GM18502 (cell line): Measurements from ENCODE around the gene MEG3.

Experiments used
- ATAC-seq: cut with Tn5 transposase; IDR thresholded peaks from one replicate; pipeline ENCODE4 v1.9.1; 2021; ENCODE audit warnings: mild to moderate bottlenecking; ENCODE audit not compliant: unreplicated experiment, poor library complexity

The MEG3 gene

DNA sequence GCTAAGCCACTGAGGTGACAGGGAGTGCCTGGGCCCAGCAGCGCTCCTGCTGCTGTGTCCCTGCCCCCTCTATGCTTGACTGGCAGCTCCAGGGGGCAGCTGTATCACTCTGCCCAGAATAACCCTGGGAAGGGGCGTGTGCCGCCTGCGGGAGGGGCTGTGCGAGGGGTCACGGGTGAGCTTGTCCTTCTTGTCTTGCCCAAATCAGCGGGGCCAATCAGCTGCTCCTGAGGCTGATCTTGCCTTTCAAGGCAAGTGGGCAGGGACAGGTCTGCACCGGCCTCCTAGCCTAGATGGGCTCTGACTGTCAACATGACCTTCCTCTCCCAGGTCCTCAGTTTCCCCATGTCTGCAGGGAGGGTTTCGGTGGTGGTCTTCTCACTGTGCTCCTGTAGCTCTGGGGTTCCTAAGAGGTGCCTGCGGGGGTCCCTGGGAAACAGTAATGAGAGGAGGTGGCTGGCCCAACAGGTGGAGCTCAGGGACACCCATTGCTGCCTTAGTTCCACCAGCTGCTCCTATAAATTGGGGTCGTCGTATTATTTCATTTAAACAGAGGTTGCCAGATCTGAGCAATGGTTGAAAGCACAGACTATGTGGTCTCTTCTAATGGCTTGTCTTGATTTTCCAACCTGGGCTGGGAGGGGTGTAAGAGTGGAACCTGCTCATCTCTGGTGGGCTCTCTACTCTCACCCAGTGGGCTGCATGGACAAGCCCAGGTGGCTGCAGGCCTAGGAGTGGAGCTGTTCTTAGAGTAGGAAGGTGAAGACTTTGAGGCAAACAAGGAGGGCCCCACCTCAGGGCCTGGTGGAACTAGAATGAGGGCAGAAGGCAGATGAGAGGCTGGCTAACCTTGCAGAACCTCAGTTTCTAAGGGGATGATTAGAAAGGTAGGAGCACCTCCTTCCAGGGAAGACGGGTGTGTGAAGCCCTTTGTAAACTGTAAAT lies 65.9 kb downstream of the MEG3 start:
- no peak for ATAC-seq

DNA sequence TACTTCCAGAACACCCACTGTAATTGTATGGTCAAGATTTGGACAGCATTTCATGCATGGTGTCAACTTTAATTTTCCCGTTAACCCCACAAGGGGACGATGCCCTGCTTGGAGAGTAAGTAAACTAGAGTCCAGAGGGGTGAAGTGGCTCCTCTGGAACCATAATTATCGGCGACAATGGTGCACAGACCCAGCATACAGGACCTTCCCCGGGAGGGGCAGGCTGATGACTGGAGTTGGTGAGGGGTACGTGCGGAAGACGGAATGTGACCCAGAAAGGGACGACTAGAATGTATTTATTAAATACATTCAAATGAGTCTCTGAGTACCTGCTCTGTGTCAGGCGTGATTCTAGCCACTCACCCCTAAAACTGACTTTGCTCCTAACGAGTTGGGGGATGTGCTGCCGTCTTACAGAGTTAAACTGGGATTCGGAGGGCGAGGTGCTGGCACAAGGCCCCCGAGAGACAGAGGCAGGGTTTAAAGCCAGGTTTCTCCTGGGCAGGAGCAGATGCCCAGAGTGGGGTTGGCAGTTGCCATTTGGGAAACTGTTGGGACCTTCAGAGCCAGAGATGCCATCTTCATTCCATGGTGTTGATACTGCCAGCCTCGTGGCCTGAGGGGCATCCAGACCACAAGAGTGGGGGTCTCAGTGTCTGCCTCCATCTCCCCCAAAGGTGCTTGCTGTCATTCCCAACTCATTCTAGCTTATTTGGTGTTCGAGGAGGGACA lies 66.7 kb downstream of the MEG3 start:
- no peak for ATAC-seq

DNA sequence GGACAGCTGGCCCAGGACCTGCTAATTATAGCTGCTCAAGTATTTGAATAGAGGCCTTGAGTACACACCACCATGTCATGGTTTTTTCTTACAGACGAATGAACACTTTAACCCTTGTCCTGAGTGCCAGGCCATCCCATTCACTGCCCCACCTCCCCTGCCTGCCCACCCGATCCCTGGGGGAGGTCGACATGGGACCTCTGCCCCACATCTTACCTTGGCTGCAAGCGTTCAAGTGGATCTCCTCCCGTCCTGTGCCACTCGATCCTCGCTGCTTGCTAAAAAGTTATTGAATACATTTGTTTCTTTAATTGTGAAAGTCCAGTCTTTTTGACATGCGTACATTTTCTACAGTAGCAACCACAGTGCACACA lies 67.3 kb downstream of the MEG3 start:
- ATAC-seq, result no peak

DNA sequence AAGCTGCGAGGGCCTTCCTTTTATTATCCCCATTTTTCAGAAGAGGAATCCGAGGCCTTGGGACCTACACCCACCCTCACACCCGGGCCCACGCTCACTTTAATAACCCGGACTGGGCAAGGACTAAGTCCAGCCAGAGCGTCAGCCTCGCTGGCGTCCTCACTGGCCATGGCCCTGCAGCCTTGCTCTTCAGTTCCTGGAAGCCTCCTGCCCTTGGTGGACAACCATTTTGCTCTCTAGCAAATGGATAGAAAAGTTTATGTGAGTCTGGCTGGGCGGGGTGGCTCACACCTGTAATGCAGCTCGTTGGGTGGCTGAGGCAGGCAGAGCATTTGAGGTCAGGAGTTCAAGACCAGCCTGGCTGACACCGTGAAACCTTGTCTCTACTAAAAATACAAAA lies 67.8 kb downstream of the MEG3 start:
- ATAC-seq, result no peak

DNA sequence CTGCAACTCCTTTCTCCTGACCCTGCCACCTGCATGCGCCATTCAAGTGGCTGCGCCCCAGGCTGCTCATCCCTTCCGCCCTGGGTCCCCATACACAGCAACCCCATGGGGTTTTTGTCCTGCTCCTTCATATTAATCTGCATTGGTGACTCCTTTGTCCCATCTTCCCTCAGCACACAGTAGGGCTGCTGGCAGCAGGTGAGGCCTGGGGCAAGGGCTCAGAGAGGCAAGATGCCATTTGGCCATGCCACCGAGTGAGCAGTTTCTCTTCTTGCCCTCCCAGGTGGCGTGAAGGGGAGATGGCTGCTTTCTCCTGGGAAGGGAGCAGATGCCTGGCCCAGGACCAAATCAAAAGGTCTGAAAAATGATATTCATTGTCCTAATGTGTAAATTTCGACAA lies 68.5 kb downstream of the MEG3 start:
- no peak for ATAC-seq

DNA sequence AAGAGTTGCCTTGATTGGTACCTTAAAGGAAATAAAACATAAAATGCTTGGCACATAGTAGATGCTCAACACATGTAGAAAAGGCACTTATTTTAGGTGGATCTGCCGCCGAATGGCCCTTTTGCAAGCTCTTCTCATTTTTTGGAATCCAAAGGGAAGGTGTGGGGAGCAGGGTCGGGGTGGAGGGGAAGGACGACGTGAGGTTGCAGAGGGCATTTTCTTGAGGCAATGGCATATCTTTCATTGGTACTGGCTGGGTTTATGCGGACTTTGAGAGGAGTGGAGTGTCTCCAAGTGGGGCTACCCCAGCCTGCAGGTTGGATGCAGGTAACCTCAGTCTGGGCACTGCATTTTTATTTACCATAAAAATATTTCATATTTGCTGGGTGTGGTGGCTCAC lies 69.5 kb downstream of the MEG3 start:
- ATAC-seq, result no peak

DNA sequence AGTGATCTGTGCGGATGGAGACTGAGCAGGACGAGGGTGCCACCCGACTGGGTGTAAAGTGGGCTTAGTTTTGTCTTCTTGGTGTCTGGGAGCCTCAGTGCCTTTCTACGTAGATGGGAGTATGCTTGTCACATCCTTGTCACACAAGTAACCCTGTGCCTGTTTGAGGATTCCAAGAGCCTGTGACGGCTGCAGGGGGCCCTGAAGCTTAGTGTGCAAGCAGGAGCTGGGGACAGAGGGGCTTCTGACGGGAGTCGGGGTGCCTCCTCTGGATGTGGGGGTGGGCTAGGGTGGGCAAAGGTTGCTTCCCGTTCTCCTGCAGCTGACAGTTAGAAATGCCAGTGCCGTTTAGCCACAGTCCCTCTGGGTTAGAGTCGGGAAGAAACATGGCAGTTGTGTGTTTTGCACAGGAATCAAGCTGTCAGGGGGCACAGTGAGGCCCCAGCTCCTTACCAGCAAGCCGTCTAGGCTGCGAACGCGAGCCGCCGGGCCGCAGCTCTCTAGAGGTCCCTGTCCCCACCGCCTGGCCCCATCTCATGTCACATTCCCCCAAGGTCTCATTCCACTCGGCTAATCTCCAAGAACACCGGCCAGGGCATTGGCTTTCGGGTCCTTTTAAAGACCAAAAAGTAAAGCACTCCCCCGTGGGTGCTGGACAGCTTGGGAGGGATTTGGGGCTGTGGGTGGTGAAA lies 70.6 kb downstream of the MEG3 start:
- no peak for ATAC-seq

DNA sequence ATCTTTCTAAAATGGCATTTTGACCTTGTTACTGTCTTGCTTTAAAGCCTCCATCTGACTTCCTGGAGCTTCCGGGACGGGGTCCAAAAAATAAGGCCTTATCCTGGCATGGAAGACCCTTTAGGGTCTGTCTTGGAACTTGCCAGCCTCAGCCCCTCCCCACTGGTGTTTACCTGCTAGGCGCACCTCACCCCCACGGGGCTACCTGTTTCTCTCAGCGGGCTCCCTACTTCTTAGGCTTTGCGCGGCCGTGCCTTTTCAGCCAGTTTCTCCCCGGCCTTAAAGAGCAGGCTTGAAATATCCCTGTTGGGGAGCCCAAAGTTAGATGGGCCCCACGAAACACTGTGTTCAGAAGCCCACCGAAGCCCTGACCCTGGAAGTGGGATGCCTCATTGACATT lies 72.5 kb downstream of the MEG3 start:
- no peak for ATAC-seq

DNA sequence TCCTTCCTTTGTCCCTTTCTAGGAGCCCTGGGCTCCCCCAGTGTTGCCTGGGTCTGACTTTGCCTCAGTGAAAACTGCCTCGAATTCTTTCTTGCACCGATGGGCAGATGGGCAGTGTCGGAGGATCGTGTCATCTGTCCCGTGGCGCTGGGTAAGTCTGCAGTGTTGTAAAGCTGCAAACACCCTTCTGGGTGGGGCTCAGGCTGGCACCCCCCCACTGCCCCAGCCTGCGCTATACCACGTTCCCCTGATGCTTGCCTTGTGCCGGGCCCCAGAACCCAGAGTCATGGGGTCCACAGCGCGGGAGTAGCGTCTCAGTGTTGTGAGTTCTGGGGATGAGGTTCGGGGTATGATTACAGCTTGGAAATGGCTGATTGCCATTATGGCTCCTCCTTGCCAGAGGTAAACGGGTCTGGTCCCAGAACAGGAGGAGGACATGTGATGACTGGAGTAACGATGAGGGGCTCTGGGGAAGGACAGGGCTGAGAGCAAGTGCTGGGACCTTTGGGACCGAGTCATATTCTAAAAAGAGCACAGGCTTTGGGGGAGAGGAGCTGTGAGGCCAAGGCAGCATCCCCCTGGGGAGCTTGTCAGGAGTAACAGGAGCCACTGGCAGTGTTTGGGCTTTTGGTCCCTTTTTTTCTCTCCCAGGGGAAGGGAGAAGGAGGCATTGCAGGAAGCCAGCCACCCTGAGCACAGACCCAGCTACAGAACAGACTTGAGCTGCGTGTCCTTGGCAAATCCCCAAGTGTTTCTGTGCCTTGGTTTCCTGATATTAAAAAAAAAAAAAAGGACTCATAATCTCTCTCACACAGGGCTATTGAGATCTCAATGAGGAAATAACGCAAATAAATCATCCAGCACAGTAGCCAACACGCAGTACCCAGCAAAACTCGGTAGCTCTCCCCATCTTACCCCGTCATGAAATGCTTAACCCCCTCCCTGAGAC lies 73.3 kb downstream of the MEG3 start:
- no peak for ATAC-seq

DNA sequence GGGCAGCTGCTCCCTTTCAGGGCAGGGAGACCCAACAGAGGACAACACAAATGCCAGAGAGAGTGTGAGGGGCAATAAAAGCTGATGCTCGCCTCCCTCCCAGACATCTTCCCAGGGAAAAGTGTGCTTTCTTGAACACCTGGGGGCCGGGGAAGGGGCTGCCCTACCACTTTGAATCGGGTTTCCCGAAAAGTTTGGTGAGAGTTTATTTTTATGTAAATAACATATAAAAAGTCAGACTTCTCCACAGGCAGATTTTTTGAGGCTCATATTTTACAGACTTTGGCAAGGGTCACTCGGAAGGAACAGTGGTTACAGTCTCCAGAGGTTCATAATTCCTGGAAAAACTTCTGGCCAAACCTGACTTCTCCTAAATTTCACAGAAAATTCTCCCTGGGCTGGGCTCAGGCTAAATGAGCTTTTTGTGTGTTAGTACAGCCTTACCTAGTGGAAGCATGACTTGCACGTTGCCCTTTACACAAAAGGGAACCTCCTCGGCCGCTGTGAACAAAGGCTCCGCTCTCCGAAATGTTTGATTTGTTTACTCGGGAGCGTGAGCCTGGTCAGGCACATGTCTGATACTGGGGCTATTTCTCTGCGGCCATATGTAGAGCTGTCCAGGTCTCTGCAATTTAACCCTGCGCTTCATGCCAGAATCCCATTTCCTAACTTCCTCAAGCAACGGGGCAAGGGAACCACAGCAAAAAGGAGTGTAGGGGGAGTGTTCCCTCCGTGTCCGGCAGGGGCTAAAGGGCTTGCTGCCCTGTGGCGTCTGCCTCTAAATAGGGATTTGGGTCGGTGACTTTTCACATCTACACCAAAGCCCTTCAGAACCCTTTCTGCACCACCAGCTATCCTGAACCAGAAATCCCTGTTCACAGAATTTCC lies 74.2 kb downstream of the MEG3 start:
- no peak for ATAC-seq

DNA sequence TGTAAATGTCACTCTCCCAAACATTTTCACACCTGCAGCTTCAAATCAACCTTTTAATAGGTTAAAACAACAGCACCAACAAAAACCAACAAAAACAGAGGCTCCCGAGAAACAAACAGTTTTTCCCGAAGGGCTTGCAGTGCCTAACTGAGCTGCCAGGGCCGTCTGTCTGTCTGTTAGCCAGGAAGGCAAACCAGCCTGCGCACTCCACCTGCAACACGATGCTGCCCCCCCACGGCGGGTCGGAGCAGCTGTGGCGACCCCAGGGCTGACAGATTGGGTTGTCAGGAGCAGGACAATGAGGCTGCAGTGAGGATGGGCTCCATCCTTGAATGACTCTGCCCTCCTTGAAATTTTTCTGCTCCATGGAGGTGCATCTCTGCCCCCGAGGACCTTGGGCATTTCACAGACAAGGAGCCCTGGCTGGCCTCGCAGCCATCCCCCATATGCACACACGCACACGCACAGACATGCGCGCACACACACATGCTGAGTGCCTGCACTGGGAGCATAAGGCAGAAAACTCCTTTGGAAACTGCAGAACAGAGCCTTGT lies 75.0 kb downstream of the MEG3 start:
- no peak for ATAC-seq

DNA sequence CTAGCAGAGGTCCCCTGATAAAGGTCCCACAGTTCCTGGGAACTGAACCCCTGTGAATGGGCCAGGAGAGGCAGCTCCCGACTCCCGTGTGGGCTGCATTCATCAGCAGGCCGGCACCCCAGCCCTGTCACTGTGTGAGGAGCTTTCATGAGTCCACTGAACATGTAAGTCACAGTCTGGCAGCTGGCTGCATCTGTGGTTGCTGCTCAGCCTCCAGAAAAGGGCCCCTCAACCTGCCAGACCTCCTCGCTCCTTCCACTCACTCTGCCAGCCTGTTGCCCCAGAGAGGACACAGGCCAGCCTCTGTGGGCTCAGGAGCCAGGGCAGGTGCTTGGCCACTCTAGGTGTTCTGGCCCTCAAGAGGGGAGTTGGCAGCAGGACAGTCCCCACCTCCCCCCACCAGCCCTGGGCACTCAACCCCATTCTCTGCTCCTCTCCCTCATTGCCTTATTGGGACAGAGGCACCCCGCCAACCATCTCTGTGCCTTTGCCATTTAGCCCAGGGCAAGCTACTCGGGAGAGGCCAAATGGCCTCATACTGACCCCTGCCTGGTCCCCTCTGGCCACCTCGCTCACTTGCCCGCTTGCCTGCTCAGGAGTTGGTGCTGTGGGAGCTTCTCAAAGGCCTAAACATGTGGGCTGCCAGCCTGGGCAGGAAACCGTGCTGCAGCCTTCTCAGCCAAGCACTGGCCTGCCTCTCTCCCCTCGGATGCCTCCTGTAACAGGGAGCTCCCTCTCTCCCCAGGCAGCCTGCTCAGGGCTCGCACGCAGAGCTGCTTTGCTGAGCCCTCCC lies 75.7 kb downstream of the MEG3 start:
- no peak for ATAC-seq

DNA sequence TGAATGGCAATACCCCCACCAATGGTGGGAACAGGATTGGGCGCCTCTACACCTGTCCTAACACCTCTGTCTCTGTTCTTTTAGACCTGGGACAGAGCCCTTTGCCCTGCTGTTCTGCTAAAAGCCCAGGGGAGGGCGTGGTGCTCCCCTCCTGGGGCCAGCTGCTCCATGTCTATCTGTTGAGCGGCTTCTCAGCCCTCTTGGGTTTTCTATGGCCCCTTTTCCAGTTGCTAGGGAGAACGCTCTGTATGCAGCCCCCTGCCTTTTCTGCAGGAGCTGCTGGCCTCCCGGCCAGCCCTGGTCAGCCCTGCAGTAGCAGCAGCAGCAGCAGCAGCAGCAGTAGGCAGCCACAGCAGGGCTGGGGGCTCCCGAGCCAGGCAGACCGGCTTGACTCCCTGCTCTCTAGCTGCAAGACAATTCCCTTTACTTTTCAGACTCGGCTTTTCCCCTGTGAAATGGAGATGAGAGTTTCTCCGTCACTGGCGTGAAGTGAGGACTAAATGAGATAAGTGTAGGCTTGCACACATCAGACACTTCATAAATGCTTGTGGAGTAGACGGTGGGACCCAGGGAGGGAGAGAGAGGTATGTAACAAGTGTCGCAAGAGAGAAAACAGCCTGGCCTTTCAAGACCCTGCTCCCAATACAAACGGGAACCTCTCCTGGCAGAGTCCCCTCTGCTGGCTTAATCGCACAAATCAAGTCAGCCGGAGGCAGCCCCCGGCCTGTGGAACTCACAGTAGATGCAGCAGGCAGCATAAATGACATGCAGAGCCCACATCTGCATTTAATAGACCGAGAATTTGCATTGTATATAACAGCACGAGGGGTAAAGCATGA lies 76.6 kb downstream of the MEG3 start:
- no peak for ATAC-seq

DNA sequence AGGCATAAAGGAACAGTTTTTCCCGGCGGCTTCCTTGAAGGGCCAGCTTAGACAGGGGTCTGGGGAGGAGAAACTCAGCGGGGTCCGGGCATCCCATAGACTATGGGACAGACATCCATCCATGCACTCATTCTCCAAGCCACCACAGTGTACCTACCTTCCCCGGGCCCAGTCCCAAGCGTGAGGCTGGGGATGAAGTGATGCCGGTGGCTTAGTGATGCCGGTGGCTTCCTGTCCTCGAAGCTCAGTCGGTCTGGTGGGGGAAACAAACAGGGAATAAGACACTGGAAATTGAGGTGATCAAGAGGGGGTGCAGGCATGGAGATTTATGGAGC lies 77.2 kb downstream of the MEG3 start:
- no peak for ATAC-seq

DNA sequence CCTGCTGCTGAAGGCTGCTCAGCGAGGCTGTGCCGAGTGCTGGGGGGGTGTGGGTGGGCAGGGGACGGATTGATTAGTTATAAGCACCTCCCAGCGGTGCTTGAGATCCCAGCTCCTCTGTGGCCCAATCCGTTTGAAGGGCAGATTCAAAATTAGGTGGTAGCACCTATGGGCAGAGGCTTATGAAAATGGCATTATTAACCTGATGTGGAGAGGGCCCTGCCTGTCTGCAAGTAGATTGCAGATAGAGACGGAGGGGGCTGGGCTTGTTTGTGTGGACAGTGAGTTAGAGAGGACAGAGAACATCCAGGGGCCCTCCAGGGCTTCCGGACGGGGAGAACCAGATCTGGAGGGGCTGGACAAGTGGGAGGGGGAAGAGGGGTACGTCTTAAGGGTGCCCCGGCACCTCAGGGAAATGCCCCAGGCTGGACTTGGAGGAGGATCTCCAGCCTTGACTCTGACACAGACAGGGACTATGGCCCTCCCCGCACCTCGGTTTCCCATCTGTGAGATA lies 77.8 kb downstream of the MEG3 start, which contains the start of gene RTL1:
Gene RTL1, minus strand, starts transcription at position 51 of the 514 bp plus-strand sequence. CDS start 18,934 bp downstream, outside the sequence.
- no peak for ATAC-seq

DNA sequence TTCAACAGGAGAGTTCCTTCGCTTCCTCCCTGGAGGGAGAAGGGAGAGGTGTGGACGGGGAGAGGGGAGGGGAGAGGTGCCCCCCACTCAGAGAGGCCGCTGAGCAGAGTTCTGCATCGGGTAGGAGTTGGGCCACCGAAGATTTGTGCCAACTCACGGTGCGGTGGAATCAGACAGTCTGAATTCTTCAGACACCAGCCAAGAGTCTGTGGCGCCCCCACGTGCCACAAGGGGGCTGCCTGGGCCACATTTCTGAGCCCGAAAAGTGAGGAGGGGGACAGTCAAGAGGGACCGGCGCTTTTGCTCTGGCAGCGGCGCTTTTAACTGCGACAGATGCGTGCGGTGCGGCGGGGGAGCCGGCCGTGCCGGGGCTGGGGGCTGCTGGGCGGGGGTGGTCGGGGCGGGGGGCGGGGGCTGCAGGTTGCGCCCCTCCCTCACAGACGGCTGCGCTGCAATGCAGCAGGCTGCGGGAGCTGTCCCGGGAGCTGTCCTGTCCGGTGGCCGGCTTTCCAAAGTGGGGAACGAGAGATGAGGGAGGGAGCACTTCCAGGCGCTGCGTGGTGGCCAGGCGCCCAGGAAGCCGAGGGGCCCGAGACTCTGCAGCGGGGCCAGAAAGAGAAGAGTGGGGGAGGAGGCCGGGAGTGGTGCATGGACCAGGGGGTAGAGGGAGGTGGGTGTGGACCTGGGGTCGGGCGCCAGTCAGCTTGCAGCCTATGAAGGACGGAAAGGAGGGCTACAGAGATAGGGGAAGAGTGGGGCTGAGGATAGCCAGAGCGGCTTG lies 78.6 kb downstream of the MEG3 start:
- no peak for ATAC-seq
